M059J (cell line): ENCODE results near the gene BTBD19. TPM values are rescaled to one million over a fixed set of nuclear protein-coding genes. Genes with fewer than 3 reads are reported as not detected.
"Not testable (repeated sequence)": the region's sequence is repeated elsewhere in the genome, so short reads cannot be mapped to it uniquely, and the experiment has no call there.

Experiments used
- DNase-seq: peaks from one replicate; pipeline ENCODE4 v3.0.0-alpha.2; 2012; ENCODE audit warnings: low read depth
- total RNA-seq: library from RNA; depleted of rRNA; stranded (reverse); fragments of >200 nt; shearing (Covaris generic); gene quantifications from 2 replicates; pipeline ENCODE4 v1.2.3, GENCODE V29; 2014; rRNA removed

BTBD19 gene
- total RNA-seq: 1.2 and 4.3 TPM in 2 replicates

- peak; percentile 92 for DNase-seq
These were observed at the start of gene BTBD19 for GRCh38 chr1:44808063-44808937. Gene BTBD19 (plus strand): TSS chr1:44808523. CDS start chr1:44808821, 298 bp downstream.

DNA sequence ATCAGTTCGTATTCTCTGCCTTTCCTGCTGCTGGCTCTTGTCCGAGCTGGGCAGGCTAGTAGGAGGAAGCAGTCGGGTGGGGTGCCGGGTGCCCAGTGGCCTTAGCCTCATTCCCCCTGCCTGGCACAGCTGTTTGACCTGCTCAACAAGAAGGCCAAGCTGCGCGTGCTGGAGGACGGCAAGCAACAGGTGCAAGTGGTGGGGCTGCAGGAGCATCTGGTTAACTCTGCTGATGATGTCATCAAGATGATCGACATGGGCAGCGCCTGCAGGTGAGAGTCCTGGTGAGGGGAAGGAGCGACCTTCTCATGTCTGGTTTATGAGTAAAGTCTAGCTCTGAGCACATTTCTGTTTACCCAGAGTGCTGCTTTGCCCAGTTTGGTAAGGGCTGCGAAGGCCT lies 49.2 kb upstream of the BTBD19 start:
- DNase-seq: no peak

DNA sequence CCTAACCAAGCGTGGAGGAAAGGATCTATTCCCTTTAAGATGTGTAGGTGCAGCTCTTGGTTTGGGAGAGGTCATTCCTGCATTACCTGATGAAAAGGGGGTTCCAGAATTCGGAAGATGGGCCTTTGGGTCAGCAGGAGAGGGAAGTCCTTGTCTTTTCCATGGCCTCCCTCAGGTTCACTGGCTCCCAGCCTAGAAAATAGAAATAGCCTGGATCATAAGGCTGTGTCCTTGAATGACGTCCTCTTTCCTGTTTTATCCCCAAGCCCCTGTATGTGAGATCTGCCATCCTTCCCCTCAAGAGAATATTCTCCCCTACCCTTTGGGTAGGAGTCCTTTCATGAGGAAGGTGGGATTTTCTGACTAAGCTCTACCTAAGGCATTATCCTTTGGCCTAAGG lies 47.4 kb upstream of the BTBD19 start:
- no peak for DNase-seq

DNA sequence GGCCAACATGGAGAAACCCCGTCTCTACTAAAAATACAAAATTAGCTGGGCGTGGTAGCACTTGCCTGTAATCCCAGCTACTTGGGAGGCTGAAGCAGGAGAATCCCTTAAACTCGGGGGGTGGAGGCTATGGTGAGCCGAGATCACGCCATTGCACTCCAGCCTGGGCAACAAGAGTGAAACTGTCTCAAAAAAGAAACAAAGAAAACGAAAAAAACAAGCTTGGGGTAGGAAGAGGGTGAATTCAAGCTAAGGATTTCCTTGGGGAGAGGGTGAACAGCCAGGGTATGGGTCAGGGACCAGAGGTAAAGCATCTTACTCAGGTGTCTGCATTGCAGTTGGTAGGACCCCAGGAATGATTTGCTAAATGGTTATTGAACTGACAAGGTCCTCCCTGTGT lies 41.9 kb upstream of the BTBD19 start:
- DNase-seq: not testable (repeated sequence)

DNA sequence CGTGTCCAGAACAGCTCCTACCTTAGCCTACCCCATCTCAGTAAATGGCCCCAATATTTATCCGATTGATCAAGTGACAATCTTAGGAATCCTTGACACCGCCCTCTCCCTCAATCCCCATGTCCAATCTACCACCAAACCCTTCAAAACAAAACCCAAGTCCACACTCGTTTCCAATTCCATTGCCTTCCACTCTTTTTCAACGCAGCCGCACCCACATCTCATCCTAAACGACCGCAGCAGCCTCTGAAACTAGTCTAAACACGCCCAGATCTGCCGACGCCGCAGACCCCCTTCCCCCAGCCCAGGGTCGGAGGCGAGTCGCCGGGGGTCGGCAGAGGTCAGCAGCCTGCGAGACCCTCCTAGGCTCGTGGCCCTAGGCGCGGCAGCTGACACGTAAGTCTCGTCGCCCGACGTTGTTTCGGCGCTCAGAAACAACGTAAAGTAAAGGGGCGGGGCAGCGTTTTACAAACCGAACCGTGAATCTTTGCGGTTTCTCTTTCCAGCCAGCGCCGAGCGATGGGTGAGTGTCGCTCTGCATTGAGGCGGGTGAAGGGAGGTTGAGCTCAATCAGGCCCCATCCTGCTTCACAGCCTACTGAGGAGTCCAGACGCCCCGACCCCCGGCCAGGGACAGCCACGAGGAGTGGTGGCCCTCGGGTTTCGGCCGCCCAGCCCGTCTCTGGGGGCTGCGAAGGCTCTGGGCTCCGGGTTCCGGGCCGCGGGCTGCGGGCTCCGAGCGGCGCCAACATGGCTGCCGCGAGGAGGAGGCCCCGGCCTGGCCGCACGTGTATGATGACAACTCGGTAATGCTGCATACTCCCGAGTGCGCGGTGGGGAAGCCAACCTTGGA lies 33.0 kb upstream of the BTBD19 start, which contains the start of gene RPS8:
RPS8 (plus strand) TSS at position 463 of the 852 bp plus-strand sequence; CDS start at position 520, 57 bp downstream.
- DNase-seq: peak; percentile 93

- peak; percentile 26 for DNase-seq
These were observed 32.2 kb upstream of the BTBD19 start for GRCh38 chr1:44775930-44776729.

DNA sequence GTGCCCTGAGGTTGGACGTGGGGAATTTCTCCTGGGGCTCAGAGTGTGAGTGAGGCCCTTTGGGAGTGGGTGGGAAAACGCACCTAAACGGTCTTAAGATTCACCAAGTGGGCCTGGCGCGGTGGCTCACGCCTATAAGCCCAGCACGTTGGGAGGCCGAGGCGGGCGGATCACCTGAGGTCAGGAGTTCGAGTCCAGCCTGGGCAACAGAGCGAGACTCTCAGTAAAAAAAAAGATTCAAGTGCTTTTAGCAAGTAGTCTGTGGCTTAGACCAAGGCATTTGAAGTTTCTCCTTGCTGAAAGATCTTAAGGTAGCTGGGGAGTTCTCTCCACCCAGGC lies 31.6 kb upstream of the BTBD19 start:
- no peak for DNase-seq

DNA sequence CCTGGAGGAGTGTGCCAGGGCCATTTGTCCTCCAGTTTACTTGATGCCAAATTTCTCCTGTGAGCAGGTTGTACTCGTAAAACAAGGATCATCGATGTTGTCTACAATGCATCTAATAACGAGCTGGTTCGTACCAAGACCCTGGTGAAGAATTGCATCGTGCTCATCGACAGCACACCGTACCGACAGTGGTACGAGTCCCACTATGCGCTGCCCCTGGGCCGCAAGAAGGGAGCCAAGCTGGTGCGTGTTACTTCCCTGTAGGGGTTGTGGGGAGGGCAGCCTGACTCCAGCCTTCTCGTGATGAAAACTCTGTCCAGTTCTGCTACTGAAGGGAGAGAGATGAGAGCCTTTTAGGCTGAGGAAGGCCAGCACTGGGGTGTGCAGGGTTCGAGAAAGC lies 30.8 kb upstream of the BTBD19 start:
- no peak for DNase-seq

- DNase-seq: no peak
These were observed 30.2 kb upstream of the BTBD19 start for GRCh38 chr1:44777969-44778635.

DNA sequence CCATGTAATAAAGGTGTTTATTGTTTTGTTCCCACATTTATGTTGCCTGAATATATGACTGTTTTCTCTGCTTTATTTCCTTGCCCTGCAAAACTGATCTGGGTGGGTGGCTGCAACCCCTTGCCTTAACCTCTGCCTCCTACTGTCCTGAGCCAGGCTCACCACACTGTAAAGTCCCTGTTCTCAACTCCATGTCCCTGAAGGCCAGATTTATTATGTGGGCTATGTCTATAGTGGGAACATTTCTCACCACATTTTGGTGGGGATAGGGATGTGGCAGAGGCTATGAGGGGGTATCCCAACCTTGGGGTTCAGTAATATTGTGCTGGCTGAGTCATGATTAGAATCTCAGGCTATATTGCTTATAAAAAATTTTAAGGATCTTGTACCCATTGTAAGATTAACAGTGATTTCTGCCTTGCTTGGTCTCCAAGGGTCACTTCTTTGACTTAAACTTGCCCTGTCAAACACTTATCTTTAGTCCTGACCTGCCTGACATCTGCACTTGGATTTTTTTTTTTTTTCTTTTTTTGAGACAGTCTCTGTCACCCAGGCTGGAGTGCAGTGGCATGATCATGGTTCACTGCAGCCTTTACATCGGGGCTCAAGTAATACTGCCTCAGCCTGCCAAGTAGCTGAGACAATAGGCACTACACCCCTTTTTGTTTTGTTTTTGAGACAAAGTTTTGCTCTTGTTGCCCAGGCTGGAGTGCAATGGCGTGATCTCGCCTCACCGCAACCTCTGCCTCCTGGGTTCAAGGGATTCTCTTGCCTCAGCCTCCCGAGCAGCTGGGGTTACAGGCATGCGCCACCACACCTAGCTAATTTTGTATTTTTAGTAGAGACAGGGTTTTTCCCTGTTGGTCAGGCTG lies 29.4 kb upstream of the BTBD19 start:
- DNase-seq: no peak

GRCh38 chr1:44780583-44781121 lies 27.7 kb upstream of the BTBD19 start:
- DNase-seq: no peak

DNA sequence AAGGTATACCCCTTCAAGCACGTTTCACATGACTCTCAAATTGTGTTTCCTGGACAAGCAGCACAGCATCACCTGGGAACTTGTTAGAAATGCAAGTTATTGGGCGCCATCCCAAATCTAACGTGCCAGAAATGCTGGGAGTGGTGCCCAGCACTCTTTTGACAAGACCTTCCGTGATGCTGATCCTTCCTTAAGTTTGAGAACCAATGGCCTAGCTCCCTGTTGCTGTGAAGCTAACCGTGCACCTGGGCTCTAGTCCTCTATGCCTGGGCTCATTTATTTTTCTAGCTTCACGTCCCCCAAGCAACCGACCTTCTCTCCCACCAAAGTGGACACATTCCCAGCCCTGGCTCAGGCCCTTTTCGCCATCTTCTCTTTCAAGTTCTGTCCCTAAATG lies 24.6 kb upstream of the BTBD19 start:
- DNase-seq: no peak

DNA sequence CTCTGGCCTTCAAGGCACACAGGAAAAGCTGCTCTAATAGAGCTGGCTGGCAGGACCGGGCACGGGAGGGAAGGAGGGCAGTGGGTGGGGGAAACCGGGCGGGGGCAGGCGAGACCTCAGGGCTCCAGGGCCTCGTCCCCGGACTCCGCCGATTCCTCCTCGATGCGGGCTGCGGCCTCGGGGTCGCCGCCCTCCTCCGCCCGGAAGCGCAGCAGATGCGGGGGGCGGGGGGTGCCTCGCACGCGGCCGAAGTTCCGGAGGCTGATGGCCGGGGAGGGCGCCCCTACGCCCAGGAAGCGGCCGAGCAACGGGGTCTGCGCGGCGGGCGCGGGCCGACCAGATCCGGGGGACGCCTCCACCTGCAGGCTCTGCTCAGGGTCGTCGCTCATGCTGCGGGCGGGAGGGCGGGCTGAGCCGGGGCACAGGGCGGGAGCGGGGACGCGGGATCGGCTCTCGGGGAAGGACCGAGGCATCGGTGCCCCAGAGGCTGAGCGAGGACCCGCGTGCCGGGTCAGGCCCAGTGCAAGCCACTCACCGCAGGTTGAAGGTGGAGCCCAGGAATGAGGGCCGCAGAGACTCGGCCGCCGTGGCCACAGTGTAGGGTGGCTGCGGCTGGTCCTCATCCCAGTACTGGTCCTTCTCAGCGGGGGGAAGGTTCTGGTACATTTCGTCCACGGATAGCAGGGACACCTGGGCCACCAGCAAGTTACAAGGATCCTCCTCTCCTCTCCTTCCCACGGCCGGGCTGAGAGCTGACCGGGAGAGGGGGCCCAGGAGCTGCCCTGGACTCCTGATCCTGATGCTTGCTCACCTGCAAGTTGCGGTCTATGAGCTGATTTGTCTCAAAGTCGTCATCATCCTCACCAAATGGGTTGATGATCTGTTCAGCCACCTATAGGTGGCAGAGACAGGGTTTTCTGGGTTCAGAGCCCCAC lies 24.0 kb upstream of the BTBD19 start:
- DNase-seq: peak; percentile 44

DNA sequence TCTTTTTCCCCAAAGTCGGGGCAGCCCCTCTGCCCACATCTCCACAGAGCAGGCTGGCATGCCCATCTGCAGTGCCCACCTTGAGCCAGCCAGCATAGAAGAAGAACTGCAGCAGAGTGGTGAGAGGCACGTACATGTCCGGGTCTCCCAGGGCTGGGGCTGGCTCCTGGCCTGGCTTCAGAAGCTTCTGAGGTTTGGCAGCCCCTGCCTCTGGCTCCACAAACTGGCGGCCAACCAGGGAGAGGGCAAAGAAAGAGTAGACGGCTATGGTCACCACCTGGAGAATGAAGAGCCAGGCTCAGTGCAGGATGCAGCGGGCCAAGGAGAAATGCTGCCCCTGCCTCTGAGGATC lies 23.3 kb upstream of the BTBD19 start:
- no peak for DNase-seq

DNA sequence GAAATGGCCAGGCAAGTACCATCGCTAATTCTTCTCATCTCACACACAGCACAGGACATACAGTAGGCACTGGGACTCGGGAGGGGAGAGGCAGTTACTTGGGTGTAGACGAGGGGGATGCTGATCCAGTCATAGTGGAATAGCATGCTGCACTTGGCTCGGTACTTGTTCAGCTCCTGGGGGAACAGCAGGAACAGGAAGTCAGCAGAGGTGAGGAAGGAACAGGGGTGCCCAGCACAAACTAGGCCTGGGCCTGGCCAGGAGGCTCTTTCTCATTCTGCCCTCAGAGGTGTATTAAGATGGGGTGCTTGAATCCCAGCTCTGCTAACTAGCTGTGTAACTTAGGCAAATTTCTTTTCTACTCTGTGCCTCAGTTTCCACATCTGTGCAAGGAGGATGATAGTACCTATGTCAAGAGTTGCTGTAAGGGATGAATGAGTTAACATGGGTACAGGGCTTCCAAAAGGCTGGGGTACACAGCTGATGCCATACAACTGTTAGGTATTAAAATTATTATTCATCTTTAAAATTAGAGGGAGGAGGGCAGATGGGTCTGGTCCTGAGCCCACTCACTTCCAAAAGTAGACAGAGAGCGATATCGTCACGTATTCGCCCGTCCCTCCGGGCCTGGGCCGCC lies 22.7 kb upstream of the BTBD19 start:
- no peak for DNase-seq

- DNase-seq: no peak
These were observed 22.0 kb upstream of the BTBD19 start for GRCh38 chr1:44786138-44786840.

DNA sequence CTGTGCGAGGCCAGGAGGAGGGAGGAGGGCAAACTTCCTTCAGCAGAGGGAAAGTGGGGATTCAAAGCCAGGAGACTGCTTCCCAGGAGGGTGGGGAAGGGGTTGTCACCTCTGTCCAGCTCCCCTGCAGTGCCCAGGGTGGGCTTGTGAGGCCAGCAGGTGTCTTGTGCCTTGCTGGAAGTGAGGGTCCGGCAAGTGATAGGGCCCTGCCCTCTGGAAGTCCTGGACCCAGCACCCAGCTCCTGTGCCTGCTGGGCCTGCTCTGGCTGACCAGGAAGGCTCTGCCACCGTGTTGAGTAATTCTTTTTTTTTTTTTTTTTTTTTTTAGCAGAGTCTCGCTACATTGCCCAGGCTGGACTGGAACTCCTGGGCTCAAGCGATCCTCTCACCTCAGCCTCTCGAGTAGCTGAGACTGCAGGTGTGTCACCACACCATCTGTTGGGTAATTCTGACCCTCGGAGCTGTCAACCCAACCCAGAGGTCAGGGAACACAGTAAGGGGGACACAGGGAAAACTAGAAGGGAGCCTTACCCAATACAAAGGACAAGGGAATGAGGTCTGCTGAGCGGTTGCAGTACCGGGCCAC lies 21.4 kb upstream of the BTBD19 start:
- no peak for DNase-seq
